ENCODE results near the gene SESN2. TPM values are rescaled to one million over a fixed set of nuclear protein-coding genes. Genes with fewer than 3 reads are reported as not detected.

Gene SESN2
- total RNA-seq, 1 donor: 13.4 TPM

- DNase-seq (ENCODE audit: low read depth): no peak
- no peak for TF ChIP-seq CTCF (IDR thresholded peaks at IDR 0.05; ENCODE audit: insufficient read depth, low read depth, low read length)
- no peak overlapping the region for H3K4me3 ChIP-seq (ENCODE audit: low read depth, low read length)
These were observed 23.4 kb downstream of the SESN2 start for GRCh38 chr1:28282426-28283407.

GRCh38 chr1:28286111-28286510 lies 26.8 kb downstream of the SESN2 start:
- no peak for DNase-seq (ENCODE audit: low read depth)
- TF ChIP-seq CTCF (IDR thresholded peaks at IDR 0.05; ENCODE audit: insufficient read depth, low read depth, low read length): no peak
- H3K4me3 ChIP-seq (ENCODE audit: low read depth, low read length): no peak overlapping the region

GRCh38 chr1:28288487-28288886 lies 29.2 kb downstream of the SESN2 start:
- no peak for DNase-seq (ENCODE audit: low read depth)
- no peak overlapping the region for H3K4me3 ChIP-seq (ENCODE audit: low read depth, low read length)
- no peak for TF ChIP-seq CTCF (IDR thresholded peaks at IDR 0.05; ENCODE audit: insufficient read depth, low read depth, low read length)

GRCh38 chr1:28290851-28291250 lies 31.5 kb downstream of the SESN2 start:
- no peak for TF ChIP-seq CTCF (IDR thresholded peaks at IDR 0.05; ENCODE audit: insufficient read depth, low read depth, low read length)
- no peak overlapping the region for H3K4me3 ChIP-seq (ENCODE audit: low read depth, low read length)
- DNase-seq (ENCODE audit: low read depth): no peak

- no peak for DNase-seq (ENCODE audit: low read depth)
- TF ChIP-seq CTCF (IDR thresholded peaks at IDR 0.05; ENCODE audit: insufficient read depth, low read depth, low read length): no peak
- no peak overlapping the region for H3K4me3 ChIP-seq (ENCODE audit: low read depth, low read length)
These were observed 32.4 kb downstream of the SESN2 start for GRCh38 chr1:28291711-28292110.

- no peak for TF ChIP-seq CTCF (IDR thresholded peaks at IDR 0.05; ENCODE audit: insufficient read depth, low read depth, low read length)
- no peak for DNase-seq (ENCODE audit: low read depth)
- H3K4me3 ChIP-seq (ENCODE audit: low read depth, low read length): no peak overlapping the region
These were observed 36.6 kb downstream of the SESN2 start for GRCh38 chr1:28295936-28296335.

Data from fibroblast of villous mesenchyme (primary cell).